GM18870 (cell line): Measurements from ENCODE around the gene LAMTOR3.
"Not testable (repeated sequence)": the region's sequence is repeated elsewhere in the genome, so short reads cannot be mapped to it uniquely, and the experiment has no call there.

Experiments
- ATAC-seq: cut with Tn5 transposase; IDR thresholded peaks from one replicate; pipeline ENCODE4 v1.9.1; 2021; ENCODE audit warnings: moderate library complexity; ENCODE audit not compliant: unreplicated experiment

LAMTOR3 gene

DNA sequence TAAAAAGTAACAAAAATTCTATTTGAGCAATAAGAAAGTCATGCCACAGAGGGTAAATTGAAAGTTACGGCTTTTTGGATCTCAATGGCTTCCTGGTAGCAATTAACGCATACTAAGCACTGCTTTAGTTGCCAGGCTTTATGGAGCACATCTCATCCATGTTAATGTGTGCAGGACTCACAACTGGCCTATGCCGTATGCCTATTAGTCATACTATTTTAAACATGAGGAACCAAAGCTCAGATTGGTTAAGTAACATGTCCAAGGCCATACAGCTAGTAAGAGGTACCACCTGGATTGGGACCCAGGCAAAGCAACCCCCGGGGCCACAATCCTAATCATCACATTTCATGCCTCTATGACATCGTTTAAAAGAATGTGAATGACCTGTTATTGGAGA is 60.5 kb downstream of the LAMTOR3 start:
- ATAC-seq: no peak

DNA sequence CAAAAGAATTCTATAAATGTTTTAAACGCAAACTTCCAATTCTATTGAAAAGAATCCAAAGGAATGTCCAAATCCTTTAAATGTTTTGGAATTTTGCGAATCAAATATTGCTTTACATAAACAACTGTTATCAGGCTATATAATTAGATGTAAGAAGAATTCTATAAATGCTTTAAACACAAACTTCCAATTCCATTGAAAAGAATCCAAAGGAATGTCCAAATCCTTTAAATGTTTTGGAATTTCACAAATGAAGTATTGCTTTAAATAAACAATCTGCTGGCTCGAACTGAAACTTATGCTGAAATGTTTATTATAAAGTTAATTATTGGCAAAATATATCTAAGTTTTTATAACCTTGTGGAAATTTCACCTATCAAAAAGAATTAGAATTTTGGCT is 61.5 kb downstream of the LAMTOR3 start:
- no peak for ATAC-seq

DNA sequence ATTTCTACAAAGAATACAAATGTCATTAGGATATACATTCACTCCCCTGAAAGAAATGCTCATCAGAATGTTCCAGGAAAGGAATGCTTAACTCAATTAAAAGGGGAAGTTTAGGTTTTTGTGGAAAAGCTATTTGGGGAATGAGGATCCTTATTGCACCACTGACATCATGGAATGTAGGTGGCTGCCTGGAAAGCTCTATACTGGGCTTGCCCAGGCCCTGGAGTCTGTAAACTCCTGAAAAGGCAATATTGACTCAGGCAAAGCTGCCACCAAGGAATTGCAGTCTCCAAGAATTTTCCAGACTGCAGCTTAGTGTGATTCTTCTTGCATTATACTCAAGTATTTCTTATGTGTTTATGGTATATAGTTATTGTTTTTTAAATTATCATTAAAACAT is 61.9 kb downstream of the LAMTOR3 start:
- no peak for ATAC-seq

DNA sequence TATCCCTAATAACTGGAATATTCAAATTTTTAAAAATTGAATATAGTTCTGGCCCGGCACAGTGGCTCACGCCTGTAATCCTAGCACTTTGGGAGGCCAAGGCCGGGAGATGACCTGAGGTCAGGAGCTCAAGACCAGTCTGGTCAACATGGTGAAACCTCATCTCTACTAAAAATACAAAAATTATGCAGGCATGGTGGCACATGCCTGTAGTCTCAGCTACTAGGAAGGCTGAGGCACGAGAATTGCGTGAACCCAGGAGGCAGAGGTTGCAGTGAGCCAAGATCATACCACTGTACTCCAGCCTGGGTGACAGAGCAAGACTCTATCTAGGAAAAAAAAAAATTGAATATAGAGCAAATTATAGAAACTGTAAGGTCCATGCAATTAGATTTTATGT is 64.2 kb downstream of the LAMTOR3 start:
- not testable (repeated sequence) for ATAC-seq

DNA sequence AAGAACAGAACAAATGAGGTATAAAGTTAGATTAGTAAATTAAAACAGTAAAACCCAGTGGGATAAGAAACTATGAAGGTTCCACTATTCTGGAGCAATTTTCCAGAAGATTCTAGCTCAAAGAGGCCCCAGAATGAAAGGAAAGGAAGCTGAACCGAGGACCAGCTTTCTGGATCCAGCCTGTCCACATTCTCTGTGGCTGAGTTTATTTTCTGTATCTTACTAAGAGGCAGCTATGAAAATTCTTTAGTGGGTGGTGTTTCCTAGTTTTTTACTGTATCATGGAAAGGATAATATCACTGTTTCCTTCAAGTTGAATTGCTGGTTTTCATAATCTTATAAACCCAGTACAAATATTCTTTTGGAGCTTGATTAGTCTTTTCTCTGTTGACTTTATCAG is 65.8 kb downstream of the LAMTOR3 start:
- ATAC-seq: no peak
